A549 (cell line): ENCODE measurements around the gene PBX4. TPM values are rescaled to one million over a fixed set of nuclear protein-coding genes. Genes with fewer than 3 reads are reported as not detected.

Experiments
- ATAC-seq, 2 experiments: fragments of 200-7000 bp in 1 of 2; fragments of >200 bp in 1 of 2; cut with Nextera tagmentation in 1 of 2; cut with Tn5 transposase in 1 of 2; 3 replicates each; pipeline versions ENCODE4 v1.8.0 to v1.9.1; 2018 to 2020; ENCODE audit warnings: mild to moderate bottlenecking in 1 of 2, moderate library complexity in 1 of 2
- CTCF ChIA-PET: fragments of 300-600 bp; sonication (Branson Sonifier 250); formaldehyde crosslinking; extraction: SDS; loops from one replicate; lab custom pipeline; 2021; ENCODE audit warnings: antibody characterized with exemption, inconsistent platforms; lab: Yijun Ruan, JAX
- POLR2A ChIA-PET: fragments of 350-600 bp; formaldehyde crosslinking; extraction: SDS; loops from one replicate; lab custom pipeline; 2021; ENCODE audit warnings: antibody characterized with exemption, inconsistent platforms; lab: Yijun Ruan, JAX
- DNase-seq, 2 experiments: peaks; one replicate each; pipeline versions ENCODE4 v3.0.0 to v3.0.0-alpha.2; 2011 to 2016; ENCODE audit warnings: low read depth in 1 of 2, low spot score in 1 of 2
- FAIRE-seq: peaks from 2 replicates; lab custom pipeline; 2011; peaks lifted over from hg19 to GRCh38; lab: Jason Lieb, UNC
- H3K27ac ChIP-seq, 2 experiments: fragments of >200 bp; sonication (Bioruptor Twin); formaldehyde crosslinking; 3 replicates each; pipeline ENCODE4 v1.5.1; 2016 to 2017
- H3K4me1 ChIP-seq: fragments of >200 bp; sonication (Bioruptor Twin); formaldehyde crosslinking; 3 replicates; pipeline ENCODE4 v1.6.1; 2016
- H3K4me2 ChIP-seq: fragments of >200 bp; sonication (Bioruptor Twin); formaldehyde crosslinking; 3 replicates; pipeline ENCODE4 v1.6.1; 2016
- H3K4me3 ChIP-seq: fragments of >200 bp; sonication (Bioruptor Twin); formaldehyde crosslinking; 3 replicates; pipeline ENCODE4 v1.5.1; 2016
- H3K9me3 ChIP-seq: fragments of >200 bp; sonication (Bioruptor Twin); formaldehyde crosslinking; 3 replicates; pipeline ENCODE4 v1.6.1; 2016
- BHLHE40 ChIP-seq: IDR thresholded peaks from 2 replicates; pipeline ENCODE4 v1.6.1; 2012; ENCODE audit warnings: low read depth, low read length, inconsistent platforms
- CEBPB ChIP-seq, 2 experiments: fragments of >200 bp in 1 of 2; sonication (Bioruptor Twin) in 1 of 2; formaldehyde crosslinking in 1 of 2; IDR thresholded peaks; 2 replicates each; pipeline ENCODE4 v1.6.1; 2012 to 2016
- EP300 ChIP-seq, 2 experiments: fragments of >200 bp; sonication (Bioruptor Twin); formaldehyde crosslinking; IDR thresholded peaks; 2 replicates in 1 of 2; 3 replicates in 1 of 2; pipeline ENCODE4 v1.6.1; 2016 to 2017
- FOSL2 ChIP-seq, 2 experiments: fragments of 450-650 bp in 1 of 2; fragments of >200 bp in 1 of 2; sonication (Bioruptor Twin) in 1 of 2; formaldehyde crosslinking; IDR thresholded peaks; 2 replicates each; pipeline versions ENCODE4 v1.5.0 to v1.6.1; 2016 to 2020; ENCODE audit warnings: mild to moderate bottlenecking in 1 of 2, moderate library complexity in 1 of 2
- FOXS1 ChIP-seq: fragments of 250-450 bp; sonication (Bioruptor Pico); IDR thresholded peaks from 2 replicates; pipeline ENCODE4 v1.5.0; 2020; ENCODE audit warnings: mild to moderate bottlenecking, moderate library complexity
- GATA3 ChIP-seq: IDR thresholded peaks from 2 replicates; pipeline ENCODE4 v1.6.1; 2012; ENCODE audit warnings: borderline replicate concordance
- HOXA7 ChIP-seq: fragments of 250-450 bp; sonication (Bioruptor Pico); IDR thresholded peaks from 2 replicates; pipeline ENCODE4 v1.5.0; 2020; ENCODE audit warnings: mild to moderate bottlenecking, moderate library complexity
- JUN ChIP-seq, 2 experiments: fragments of >200 bp; sonication (Bioruptor Twin); formaldehyde crosslinking; IDR thresholded peaks; 2 replicates in 1 of 2; 3 replicates in 1 of 2; pipeline ENCODE4 v1.6.1; 2016 to 2017
- JUNB ChIP-seq: fragments of >200 bp; sonication (Bioruptor Twin); formaldehyde crosslinking; IDR thresholded peaks from 2 replicates; pipeline ENCODE4 v1.6.1; 2016
- KDM5A ChIP-seq: fragments of 200-600 bp; sonication (generic); IDR thresholded peaks from 2 replicates; pipeline ENCODE4 v1.6.1; 2016; ENCODE audit warnings: antibody characterized with exemption, mild to moderate bottlenecking
- MAZ ChIP-seq: fragments of 150-350 bp; IDR thresholded peaks from 2 replicates; pipeline ENCODE4 v1.6.1; 2014; ENCODE audit warnings: antibody characterized with exemption, low read depth, low read length, borderline replicate concordance
- PHF8 ChIP-seq: fragments of 200-600 bp; sonication (generic); IDR thresholded peaks from 2 replicates; pipeline ENCODE4 v1.6.1; 2016; ENCODE audit warnings: low read depth, mild to moderate bottlenecking, antibody characterized with exemption, moderate library complexity, borderline replicate concordance
- POLR2AphosphoS2 ChIP-seq: conservative IDR thresholded peaks from 2 replicates; pipeline ENCODE4 v1.6.1; 2012; ENCODE audit warnings: low read length, improper control_type of control experiment, inconsistent platforms
- RAD21 ChIP-seq, 2 experiments: fragments of >200 bp in 1 of 2; sonication (Bioruptor Twin) in 1 of 2; formaldehyde crosslinking in 1 of 2; IDR thresholded peaks in 1 of 2; conservative IDR thresholded peaks in 1 of 2; 2 replicates in 1 of 2; 3 replicates in 1 of 2; pipeline ENCODE4 v1.6.1; 2012 to 2018; ENCODE audit warnings: inconsistent platforms in 1 of 2
- SMC3 ChIP-seq: fragments of >200 bp; sonication (Bioruptor Twin); formaldehyde crosslinking; IDR thresholded peaks from 3 replicates; pipeline ENCODE4 v1.6.1; 2018; ENCODE audit warnings: inconsistent platforms
- ZC3H11A ChIP-seq: fragments of 450-650 bp; IDR thresholded peaks from 2 replicates; pipeline ENCODE4 v1.6.1; 2014; ENCODE audit warnings: antibody characterized with exemption, mild to moderate bottlenecking
- ZFP36 ChIP-seq: fragments of 450-650 bp; IDR thresholded peaks from 2 replicates; pipeline ENCODE4 v1.6.1; 2014; ENCODE audit warnings: borderline replicate concordance; ENCODE audit not compliant: partially characterized antibody
- ZNF302 ChIP-seq: fragments of 250-450 bp; sonication (Bioruptor Pico); IDR thresholded peaks from 2 replicates; pipeline ENCODE4 v1.9.0; 2021; ENCODE audit warnings: inconsistent platforms, mild to moderate bottlenecking, moderate library complexity
- ZSCAN20 ChIP-seq: fragments of 250-450 bp; sonication (Bioruptor Pico); IDR thresholded peaks from 2 replicates; pipeline ENCODE4 v1.8.0; 2022; ENCODE audit warnings: mild to moderate bottlenecking, moderate library complexity
- WGBS: methylation state at CpG from one replicate; pipeline ENCODE4 v1.1.6; 2017; ENCODE audit errors: missing lambda C conversion rate; 5-methylcytosine and 5-hydroxymethylcytosine counted together
- polyA plus RNA-seq, 4 experiments: library from polyadenylated mRNA; depleted of rRNA in 3 of 4; stranded (reverse); fragments of >200 nt; fragmentation: RNase III in 1 of 4; extraction: RNeasy Plus Mini Kit Qiagen cat#74134 plus additional on column Dnase treatment in 1 of 4; gene quantifications; 2 replicates in 3 of 4; 3 replicates in 1 of 4; pipeline ENCODE4 v1.2.3, GENCODE V29; 2011 to 2017
- TF ChIP-seq, protein P1 (sequence below): fragments of 450-650 bp; IDR thresholded peaks from 2 replicates; pipeline ENCODE4 v1.6.1; 2014; ENCODE audit warnings: antibody characterized with exemption
- TF ChIP-seq, protein P2 (sequence below): fragments of 200-600 bp; sonication (generic); IDR thresholded peaks from 2 replicates; pipeline ENCODE4 v1.6.1; 2016; ENCODE audit warnings: antibody characterized with exemption, mild to moderate bottlenecking, moderate library complexity

PBX4 gene
- polyA plus RNA-seq, 2 of the 4 experiments (the other 2 are of a cell fraction): 0.70 to 0.90 TPM

- ChIA-PET CTCF (interaction anchor here (2.0 to 2.6 kb wide), 2 partner anchors 11 to 48 kb away, joined by 4 to 9 read pairs; no protein-coding TSS in a partner anchor), POLR2A (no interaction called here)
- 97% methylated on average over 4 of the region's 4 CpGs for WGBS
These were observed 38.1 kb downstream of the PBX4 start for GRCh38 chr19:19580418-19580817.

GRCh38 chr19:19579533-19580361 is 38.7 kb downstream of the PBX4 start:
- no peak overlapping the region for H3K4me2 ChIP-seq
- H3K27ac ChIP-seq: no peak overlapping the region
- ChIA-PET POLR2A (no interaction called here), CTCF (interaction anchor here (1.2 to 2.0 kb wide), 2 partner anchors 11 to 25 kb away, joined by 4 read pairs; no protein-coding TSS in a partner anchor)
- no peak overlapping the region for H3K4me3 ChIP-seq
- no peak for DNase-seq
- no peaks in the 10 kb centered on the region for H3K9me3 ChIP-seq
- TF ChIP-seq POLR2AphosphoS2 (no peak), PHF8 (no peak), ZSCAN20 (CRISPR knock-in tag) (no peak), ZFP36 (no peak), BHLHE40 (no peak), FOXS1 (CRISPR knock-in tag) (no peak), JUNB (no peak), GATA3 (no peak), KDM5A (no peak)
- TF ChIP-seq, protein P1, sequence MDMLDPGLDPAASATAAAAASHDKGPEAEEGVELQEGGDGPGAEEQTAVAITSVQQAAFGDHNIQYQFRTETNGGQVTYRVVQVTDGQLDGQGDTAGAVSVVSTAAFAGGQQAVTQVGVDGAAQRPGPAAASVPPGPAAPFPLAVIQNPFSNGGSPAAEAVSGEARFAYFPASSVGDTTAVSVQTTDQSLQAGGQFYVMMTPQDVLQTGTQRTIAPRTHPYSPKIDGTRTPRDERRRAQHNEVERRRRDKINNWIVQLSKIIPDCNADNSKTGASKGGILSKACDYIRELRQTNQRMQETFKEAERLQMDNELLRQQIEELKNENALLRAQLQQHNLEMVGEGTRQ: no peak
- no peaks in the 10 kb centered on the region for H3K4me1 ChIP-seq
- FAIRE-seq: no peak
- 88% methylated on average over 18 of the region's 25 CpGs for WGBS
- ATAC-seq: no peak

More at GRCh38 chr19:19580418-19580817, 38.1 kb downstream of the PBX4 start:
- Histone ChIP-seq H3K27ac (no peak overlapping the region), H3K4me2 (no peak overlapping the region), H3K4me3 (no peak overlapping the region)
- no peak for ATAC-seq
- TF ChIP-seq EP300 (IDR thresholded peaks at IDR 0.05): no peak
- TF ChIP-seq, protein P2, sequence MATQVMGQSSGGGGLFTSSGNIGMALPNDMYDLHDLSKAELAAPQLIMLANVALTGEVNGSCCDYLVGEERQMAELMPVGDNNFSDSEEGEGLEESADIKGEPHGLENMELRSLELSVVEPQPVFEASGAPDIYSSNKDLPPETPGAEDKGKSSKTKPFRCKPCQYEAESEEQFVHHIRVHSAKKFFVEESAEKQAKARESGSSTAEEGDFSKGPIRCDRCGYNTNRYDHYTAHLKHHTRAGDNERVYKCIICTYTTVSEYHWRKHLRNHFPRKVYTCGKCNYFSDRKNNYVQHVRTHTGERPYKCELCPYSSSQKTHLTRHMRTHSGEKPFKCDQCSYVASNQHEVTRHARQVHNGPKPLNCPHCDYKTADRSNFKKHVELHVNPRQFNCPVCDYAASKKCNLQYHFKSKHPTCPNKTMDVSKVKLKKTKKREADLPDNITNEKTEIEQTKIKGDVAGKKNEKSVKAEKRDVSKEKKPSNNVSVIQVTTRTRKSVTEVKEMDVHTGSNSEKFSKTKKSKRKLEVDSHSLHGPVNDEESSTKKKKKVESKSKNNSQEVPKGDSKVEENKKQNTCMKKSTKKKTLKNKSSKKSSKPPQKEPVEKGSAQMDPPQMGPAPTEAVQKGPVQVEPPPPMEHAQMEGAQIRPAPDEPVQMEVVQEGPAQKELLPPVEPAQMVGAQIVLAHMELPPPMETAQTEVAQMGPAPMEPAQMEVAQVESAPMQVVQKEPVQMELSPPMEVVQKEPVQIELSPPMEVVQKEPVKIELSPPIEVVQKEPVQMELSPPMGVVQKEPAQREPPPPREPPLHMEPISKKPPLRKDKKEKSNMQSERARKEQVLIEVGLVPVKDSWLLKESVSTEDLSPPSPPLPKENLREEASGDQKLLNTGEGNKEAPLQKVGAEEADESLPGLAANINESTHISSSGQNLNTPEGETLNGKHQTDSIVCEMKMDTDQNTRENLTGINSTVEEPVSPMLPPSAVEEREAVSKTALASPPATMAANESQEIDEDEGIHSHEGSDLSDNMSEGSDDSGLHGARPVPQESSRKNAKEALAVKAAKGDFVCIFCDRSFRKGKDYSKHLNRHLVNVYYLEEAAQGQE: no peak
- no peak for TF ChIP-seq ZFP36
- TF ChIP-seq BHLHE40: no peak
- TF ChIP-seq JUN (IDR thresholded peaks at IDR 0.05): no peak
- no peak for TF ChIP-seq SMC3
- no peak for TF ChIP-seq JUNB
- TF ChIP-seq, all 56 proteins: peak for 0
- FAIRE-seq: no peak
- Histone ChIP-seq H3K4me1 (no peaks in the 10 kb centered on the region), H3K9me3 (no peaks in the 10 kb centered on the region)
- DNase-seq: no peak

GRCh38 chr19:19578252-19578651 is 40.2 kb downstream of the PBX4 start:
- WGBS: 89% methylated on average over 6 of the region's 6 CpGs
- no peak overlapping the region for H3K4me3 ChIP-seq
- H3K4me1 ChIP-seq: no peaks in the 10 kb centered on the region
- POLR2A ChIA-PET: interaction anchor here (0.7 kb wide), 1 partner anchor 35 kb away, joined by 3 read pairs; no protein-coding TSS in a partner anchor
- no peak overlapping the region for H3K27ac ChIP-seq
- H3K9me3 ChIP-seq: no peaks in the 10 kb centered on the region
- ATAC-seq: no peak
- CTCF ChIA-PET: interaction anchor here (0.7 to 2.0 kb wide), 6 partner anchors 9 to 410 kb away, joined by 3 to 4 read pairs (median 3); no protein-coding TSS in a partner anchor
- no peak for FAIRE-seq
- DNase-seq: no peak
- no peak overlapping the region for H3K4me2 ChIP-seq
- TF ChIP-seq ZC3H11A (no peak), RAD21 (conservative IDR thresholded peaks at IDR 0.05 in 1 of 2, IDR thresholded peaks at IDR 0.05 in 1 of 2) (no peak), ZNF302 (CRISPR knock-in tag) (no peak), BHLHE40 (no peak), FOSL2 (IDR thresholded peaks at IDR 0.05) (no peak), FOSL2 (CRISPR knock-in tag; IDR thresholded peaks at IDR 0.05) (no peak), PHF8 (no peak), HOXA7 (CRISPR knock-in tag) (no peak), MAZ (no peak), CEBPB (IDR thresholded peaks at IDR 0.05) (no peak)
